Thyroid gland (tissue), 4 donors: ENCODE measurements around the gene ZNF213. TPM values are rescaled to one million over a fixed set of nuclear protein-coding genes. Genes with fewer than 3 reads are reported as not detected.

Source experiments
- DNase-seq, 2 donors: peaks; one replicate each; pipeline ENCODE4 v3.0.0-alpha.2; 2019
- H3K27ac ChIP-seq, 3 donors: fragments of 200-600 bp; sonication (generic); 1 replicate in 2 of 3; 2 replicates in 1 of 3; pipeline ENCODE4 v1.5.1; 2016 to 2019; ENCODE audit warnings: mild to moderate bottlenecking in 1 of 3, moderate library complexity in 1 of 3
- H3K27me3 ChIP-seq: fragments of 200-600 bp; sonication (generic); one replicate; pipeline ENCODE4 v1.5.1; 2019
- H3K36me3 ChIP-seq, 2 donors: fragments of 200-600 bp; sonication (generic); one replicate each; pipeline ENCODE4 v1.5.1; 2016 to 2019
- H3K4me1 ChIP-seq, 2 donors: fragments of 200-600 bp; sonication (generic); one replicate each; pipeline ENCODE4 v1.5.1; 2017 to 2019
- H3K4me3 ChIP-seq, 3 donors: fragments of 200-600 bp; sonication (generic); replicated peaks in 1 of 3; 1 replicate in 2 of 3; 2 replicates in 1 of 3; pipeline ENCODE4 v1.5.1; 2016; ENCODE audit warnings: mild to moderate bottlenecking in 1 of 3
- H3K9me3 ChIP-seq: fragments of 200-600 bp; sonication (generic); one replicate; pipeline ENCODE4 v1.5.1; 2017
- CTCF ChIP-seq, 6 experiments: fragments of 200-600 bp in 3 of 6; fragments of 450-650 bp in 3 of 6; sonication (generic) in 3 of 6; IDR thresholded peaks; one replicate each; pipeline ENCODE4 v1.5.1; 2016 to 2019; ENCODE audit warnings: antibody characterized with exemption in 6 of 6, mild to moderate bottlenecking in 2 of 6, inconsistent platforms in 1 of 6, moderate library complexity in 1 of 6
- POLR2A ChIP-seq, 2 donors: fragments of 450-650 bp; IDR thresholded peaks; one replicate each; pipeline ENCODE4 v1.6.1; 2017; ENCODE audit warnings: antibody characterized with exemption in 2 of 2, mild to moderate bottlenecking in 2 of 2, moderate library complexity in 1 of 2
- WGBS, 2 donors: methylation state at CpG; one replicate each; pipeline ENCODE4 v1.1.5; 2017; 5-methylcytosine and 5-hydroxymethylcytosine counted together
- intact Hi-C: fragments of 100-400 bp; cut with DNase I; formaldehyde crosslinking; loops from one replicate; pipeline ENCODE4 v1.15.1; 2023
- total RNA-seq, 4 donors: library from RNA; depleted of rRNA; stranded (reverse); fragments of >200 nt; gene quantifications; one replicate each; pipeline ENCODE4 v1.2.3, GENCODE V29; 2016

Gene ZNF213
- total RNA-seq, 4 donors from 2014 or later: 5.2 to 10.2 (median 8.7) TPM

GRCh38 chr16:3088450-3088849 lies 46.4 kb upstream of the ZNF213 start:
- no peak overlapping the region for H3K4me3 ChIP-seq
- intact Hi-C loops: no loop called here
- DNase-seq: peak; percentile 60 to 79
- H3K27me3 ChIP-seq: no peaks in the 10 kb centered on the region
- no peak for TF ChIP-seq POLR2A (IDR thresholded peaks at IDR 0.05)
- TF ChIP-seq CTCF (IDR thresholded peaks at IDR 0.05): no peak
- H3K9me3 ChIP-seq: no peaks in the 10 kb centered on the region
- H3K4me1 ChIP-seq: peaks cover 7 to 17% of the 10 kb centered on the region in 2 donors
- H3K36me3 ChIP-seq: no peaks in the 10 kb centered on the region
- no peak overlapping the region for H3K27ac ChIP-seq
- WGBS, 2 donors: 29 to 43% methylated on average over 7 of the region's 7 CpGs

GRCh38 chr16:3088925-3089716 lies 45.7 kb upstream of the ZNF213 start:
- intact Hi-C loops: no loop called here
- Histone ChIP-seq H3K4me3 (no peak overlapping the region), H3K27me3 (no peaks in the 10 kb centered on the region), H3K4me1 (peaks cover 7 to 17% of the 10 kb centered on the region in 2 donors), H3K9me3 (no peaks in the 10 kb centered on the region), H3K27ac (no peak overlapping the region), H3K36me3 (no peaks in the 10 kb centered on the region)
- no peak for DNase-seq
- 87 to 91% methylated on average over 19 to 38 of the region's 71 CpGs for WGBS, 2 donors
- TF ChIP-seq POLR2A (IDR thresholded peaks at IDR 0.05) (no peak), CTCF (IDR thresholded peaks at IDR 0.05) (no peak)

- no peaks in the 10 kb centered on the region for H3K9me3 ChIP-seq
- H3K4me1 ChIP-seq: peaks cover 7 to 17% of the 10 kb centered on the region in 2 donors
- no peak for DNase-seq
- 94 to 97% methylated on average over 51 of the region's 81 CpGs for WGBS, 2 donors
- H3K4me3 ChIP-seq: no peak overlapping the region
- H3K27ac ChIP-seq: no peak overlapping the region
- no peaks in the 10 kb centered on the region for H3K27me3 ChIP-seq
- H3K36me3 ChIP-seq: no peaks in the 10 kb centered on the region
- TF ChIP-seq CTCF (IDR thresholded peaks at IDR 0.05) (no peak), POLR2A (IDR thresholded peaks at IDR 0.05) (no peak)
- intact Hi-C loops: no loop called here
These were observed 44.9 kb upstream of the ZNF213 start for GRCh38 chr16:3089717-3090592.

- Histone ChIP-seq H3K27ac (no peak overlapping the region), H3K9me3 (no peaks in the 10 kb centered on the region), H3K4me1 (peaks cover 7 to 17% of the 10 kb centered on the region in 2 donors), H3K36me3 (no peaks in the 10 kb centered on the region), H3K4me3 (no peak overlapping the region), H3K27me3 (no peaks in the 10 kb centered on the region)
- intact Hi-C loops: no loop called here
- no peak for DNase-seq
- TF ChIP-seq POLR2A (IDR thresholded peaks at IDR 0.05) (no peak), CTCF (IDR thresholded peaks at IDR 0.05) (no peak)
- 87 to 89% methylated on average over 8 of the region's 8 CpGs for WGBS, 2 donors
These were observed 43.3 kb upstream of the ZNF213 start for GRCh38 chr16:3091551-3091950.
